GM12864 (cell line): Measurements from ENCODE around the gene ATP6V1G2.

ENCODE experiments used
- DNase-seq: peaks from one replicate; pipeline ENCODE4 v3.0.0-alpha.2; 2011; ENCODE audit warnings: low read depth
- H3K4me3 ChIP-seq: 2 replicates; pipeline ENCODE4 v1.5.1; 2011; ENCODE audit warnings: mild to moderate bottlenecking, low read depth, low read length, control low read depth
- CTCF ChIP-seq: IDR thresholded peaks from 2 replicates; pipeline ENCODE4 v1.5.1; 2011; ENCODE audit warnings: low read depth, mild to moderate bottlenecking, moderate library complexity, low read length, control low read depth, inconsistent platforms; ENCODE audit errors: missing control alignments

Gene ATP6V1G2

GRCh38 chr6:31538805-31539400 is 7.5 kb downstream of the ATP6V1G2 start:
- DNase-seq, result no peak
- TF ChIP-seq CTCF, result no peak
- peak overlapping the region; percentile 87 for H3K4me3 ChIP-seq

DNA sequence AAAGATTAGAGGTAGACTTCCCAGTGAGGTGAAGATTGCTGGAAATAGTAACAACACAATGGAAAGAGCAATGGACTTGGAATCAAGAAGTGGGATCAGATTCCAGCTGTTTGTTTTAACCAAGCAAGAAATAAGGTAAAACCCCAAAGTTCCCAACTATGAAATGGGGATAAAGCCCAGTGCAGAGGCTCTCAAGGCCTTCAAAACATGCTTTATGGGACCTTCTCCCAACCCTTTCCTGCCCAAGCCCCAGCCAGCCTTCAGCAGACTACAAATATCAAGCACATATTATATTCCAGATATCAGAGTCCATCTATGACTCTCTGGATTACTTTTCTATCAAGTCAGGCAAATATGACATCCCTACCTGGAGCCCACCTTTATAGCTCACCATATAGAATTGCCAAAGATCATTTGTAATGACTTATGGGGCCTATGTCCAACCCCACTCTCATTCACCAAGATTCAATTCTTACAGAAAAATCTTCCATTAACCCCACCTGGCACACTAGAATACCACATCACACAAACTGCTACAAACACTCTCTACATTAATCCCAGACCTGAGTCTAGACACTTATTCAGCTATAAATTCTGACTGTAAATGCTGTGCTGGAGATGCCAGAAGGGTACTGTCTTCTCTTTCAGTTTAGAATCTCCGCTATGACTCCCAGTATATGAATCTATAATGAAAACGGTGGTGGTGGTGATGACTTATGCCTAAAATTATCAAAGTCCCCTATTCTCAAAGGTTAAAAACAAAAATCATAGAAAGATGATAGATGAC is 10.7 kb downstream of the ATP6V1G2 start:
- no peak for DNase-seq
- TF ChIP-seq CTCF, result no peak
- H3K4me3 ChIP-seq, result no peak overlapping the region

DNA sequence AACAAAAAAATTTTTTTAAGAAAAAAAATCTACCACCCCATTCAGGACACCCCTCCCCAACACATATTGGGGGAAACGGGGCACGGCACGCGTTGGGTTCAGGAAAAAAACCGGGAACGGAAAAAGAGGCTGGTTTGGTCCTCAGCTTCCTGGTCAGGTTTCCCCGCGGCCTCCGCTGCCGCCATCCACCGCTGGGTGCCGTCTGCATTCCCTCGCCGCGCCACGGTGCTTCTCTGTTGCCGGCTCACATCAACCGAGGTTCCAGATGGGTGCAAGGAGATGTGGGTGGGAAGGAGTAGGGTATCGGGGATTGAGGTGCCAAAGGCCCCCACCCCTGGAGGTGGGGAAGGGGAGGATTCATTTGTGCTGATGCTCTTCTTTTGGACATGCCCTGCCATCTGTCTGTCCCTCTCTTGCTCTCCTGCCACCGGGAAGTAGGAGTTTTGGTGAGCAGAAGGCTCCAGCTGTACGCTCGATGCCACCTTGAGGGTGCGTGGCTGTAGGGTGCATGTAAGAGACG is 11.8 kb downstream of the ATP6V1G2 start:
- DNase-seq, result no peak
- no peak overlapping the region for H3K4me3 ChIP-seq

GRCh38 chr6:31534011-31534410 is 12.4 kb downstream of the ATP6V1G2 start:
- H3K4me3 ChIP-seq, result no peak overlapping the region
- DNase-seq, result no peak
- TF ChIP-seq CTCF, result no peak

More for the DNA sequence above, 11.8 kb downstream of the ATP6V1G2 start:
- TF ChIP-seq CTCF, result no peak

- TF ChIP-seq CTCF, result no peak
- no peak for DNase-seq
- H3K4me3 ChIP-seq, result no peak overlapping the region
Observed at GRCh38 chr6:31533455-31533841, 13.0 kb downstream of the ATP6V1G2 start.

GRCh38 chr6:31532644-31533454 is 13.6 kb downstream of the ATP6V1G2 start:
- TF ChIP-seq CTCF, result no peak
- no peak for DNase-seq
- no peak overlapping the region for H3K4me3 ChIP-seq
